RWPE2 (cell line): ENCODE data around the gene EGR2.

Experiments used
- ATAC-seq: fragments of 200-7000 bp; cut with Tn5 transposase; 3 replicates; pipeline ENCODE4 v1.9.1; 2021; ENCODE audit warnings: low read depth
- DNase-seq: peaks from one replicate; pipeline ENCODE4 v3.0.0-alpha.2; 2020; ENCODE audit warnings: low spot score
- H3K27ac ChIP-seq: fragments of 450-650 bp; 2 replicates; pipeline ENCODE4 v1.5.1; 2017; ENCODE audit warnings: mild to moderate bottlenecking; ENCODE audit not compliant: poor library complexity, severe bottlenecking
- H3K27me3 ChIP-seq: fragments of 250-450 bp; sonication (Bioruptor Pico); 2 replicates; pipeline ENCODE4 v1.5.1; 2021; ENCODE audit warnings: mild to moderate bottlenecking, moderate library complexity; ENCODE audit not compliant: insufficient read depth, poor library complexity, severe bottlenecking
- H3K36me3 ChIP-seq: fragments of 250-450 bp; sonication (Bioruptor Pico); 2 replicates; pipeline ENCODE4 v1.5.1; 2020; ENCODE audit warnings: low read depth, mild to moderate bottlenecking, moderate library complexity
- H3K4me1 ChIP-seq: fragments of 250-450 bp; sonication (Bioruptor Pico); 2 replicates; pipeline ENCODE4 v1.5.1; 2021; ENCODE audit warnings: mild to moderate bottlenecking, moderate library complexity; ENCODE audit not compliant: insufficient read depth, poor library complexity, severe bottlenecking
- H3K4me3 ChIP-seq: fragments of 250-450 bp; sonication (Bioruptor Pico); 2 replicates; pipeline ENCODE4 v1.5.1; 2021; ENCODE audit warnings: mild to moderate bottlenecking, moderate library complexity; ENCODE audit not compliant: severe bottlenecking
- H3K9me3 ChIP-seq: fragments of 250-450 bp; sonication (Bioruptor Pico); 2 replicates; pipeline ENCODE4 v1.5.1; 2021; ENCODE audit warnings: mild to moderate bottlenecking, moderate library complexity; ENCODE audit not compliant: severe bottlenecking
- CTCF ChIP-seq: fragments of 450-650 bp; IDR thresholded peaks from one replicate; pipeline ENCODE4 v1.5.1; 2017; ENCODE audit warnings: mild to moderate bottlenecking, moderate library complexity; ENCODE audit not compliant: poor library complexity, severe bottlenecking

The EGR2 gene

DNA sequence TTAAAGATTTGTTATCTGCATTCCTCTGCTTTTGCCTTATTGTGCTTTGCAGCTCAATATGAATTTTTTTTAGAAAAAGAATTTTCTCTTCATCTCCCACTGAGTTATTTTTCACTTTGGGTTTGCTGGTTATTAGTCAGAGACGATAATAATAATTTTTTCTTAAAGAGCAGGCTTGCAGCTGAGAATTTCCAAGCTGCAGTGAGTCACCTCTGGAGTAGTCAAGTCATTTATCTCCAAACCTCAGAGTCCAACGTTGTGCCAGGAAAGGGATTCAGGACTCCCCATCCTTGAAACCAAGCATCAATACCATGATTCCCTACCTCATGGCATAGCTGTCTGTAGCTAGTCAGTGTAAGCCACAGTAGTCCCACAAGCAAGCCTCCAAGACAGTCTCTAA, 15.2 kb upstream of the EGR2 start:
- ATAC-seq (no peak), DNase-seq (no peak)
- Histone ChIP-seq H3K9me3 (no peaks in the 10 kb centered on the region), H3K4me3 (no peak overlapping the region), H3K27ac (no peak overlapping the region), H3K27me3 (no peaks in the 10 kb centered on the region), H3K36me3 (no peaks in the 10 kb centered on the region), H3K4me1 (no peaks in the 10 kb centered on the region)
- TF ChIP-seq CTCF: no peak

GRCh38 chr10:62830679-62831078, 14.5 kb upstream of the EGR2 start:
- DNase-seq: no peak

GRCh38 chr10:62829622-62830021, 13.5 kb upstream of the EGR2 start:
- no peak for ATAC-seq
- Histone ChIP-seq H3K9me3 (no peaks in the 10 kb centered on the region), H3K27me3 (no peaks in the 10 kb centered on the region), H3K36me3 (no peaks in the 10 kb centered on the region), H3K4me3 (no peak overlapping the region), H3K27ac (no peak overlapping the region), H3K4me1 (no peaks in the 10 kb centered on the region)
- TF ChIP-seq CTCF: no peak
- DNase-seq: no peak

More at GRCh38 chr10:62830679-62831078, 14.5 kb upstream of the EGR2 start:
- no peak for ATAC-seq
- no peak for TF ChIP-seq CTCF
- H3K36me3 ChIP-seq: no peaks in the 10 kb centered on the region
- H3K27ac ChIP-seq: no peak overlapping the region
- H3K27me3 ChIP-seq: no peaks in the 10 kb centered on the region
- H3K4me3 ChIP-seq: no peak overlapping the region
- no peaks in the 10 kb centered on the region for H3K4me1 ChIP-seq
- H3K9me3 ChIP-seq: no peaks in the 10 kb centered on the region

GRCh38 chr10:62826273-62826672, 10.1 kb upstream of the EGR2 start:
- no peak for TF ChIP-seq CTCF
- Histone ChIP-seq H3K4me3 (no peak overlapping the region), H3K27ac (no peak overlapping the region), H3K4me1 (no peaks in the 10 kb centered on the region), H3K36me3 (no peaks in the 10 kb centered on the region), H3K27me3 (peaks cover 5% of the 10 kb centered on the region), H3K9me3 (no peaks in the 10 kb centered on the region)
- no peak for ATAC-seq
- no peak for DNase-seq

GRCh38 chr10:62820586-62820985, 4.4 kb upstream of the EGR2 start:
- Histone ChIP-seq H3K27ac (no peak overlapping the region), H3K4me3 (no peak overlapping the region), H3K9me3 (no peaks in the 10 kb centered on the region), H3K36me3 (no peaks in the 10 kb centered on the region), H3K27me3 (peaks cover 36% of the 10 kb centered on the region), H3K4me1 (peaks cover 9% of the 10 kb centered on the region)
- DNase-seq (no peak), ATAC-seq (no peak)
- TF ChIP-seq CTCF: no peak
